GM10266 (cell line): ENCODE results near the gene MAPK6.
A peak's percentile ranks its signal among the peaks of the same experiment; 100 is the strongest.

Experiments used
- DNase-seq: peaks from one replicate; pipeline ENCODE4 v3.0.0; 2012; ENCODE audit errors: extremely low spot score
- CTCF ChIP-seq: IDR thresholded peaks from 2 replicates; pipeline ENCODE4 v1.5.1; 2012; ENCODE audit warnings: mild to moderate bottlenecking, low read depth; ENCODE audit not compliant: control insufficient read depth, insufficient read depth; ENCODE audit errors: missing control alignments

MAPK6 gene

GRCh38 chr15:52066842-52067544 is 48.0 kb downstream of the MAPK6 start:
- no peak for TF ChIP-seq CTCF
- no peak for DNase-seq

- no peak for DNase-seq
- TF ChIP-seq CTCF = no peak
Observed at GRCh38 chr15:52067545-52067926, 48.5 kb downstream of the MAPK6 start.

GRCh38 chr15:52068004-52068615 is 49.1 kb downstream of the MAPK6 start:
- DNase-seq = no peak
- TF ChIP-seq CTCF = no peak

- no peak for TF ChIP-seq CTCF
- no peak for DNase-seq
Observed at GRCh38 chr15:52069559-52069958, 50.5 kb downstream of the MAPK6 start.

GRCh38 chr15:52071570-52071969 is 52.6 kb downstream of the MAPK6 start:
- DNase-seq = no peak
- no peak for TF ChIP-seq CTCF

- TF ChIP-seq CTCF = peak; percentile 27
- peak; percentile 24 for DNase-seq
Observed at GRCh38 chr15:52076889-52077781, 58.1 kb downstream of the MAPK6 start.
